A549 treated with Mapracorat at 1 μM for 4 hours (cell line): Measurements from ENCODE around the gene EOLA2. TPM values are rescaled to one million over a fixed set of nuclear protein-coding genes. Genes with fewer than 3 reads are reported as not detected.

Source experiments
- total RNA-seq: library from RNA; stranded (reverse); fragments of 200-300 nt; extraction: Qiagen RNA extraction; gene quantifications from 5 replicates; pipeline ENCODE4 v1.2.3, GENCODE V29; 2022

The EOLA2 gene
- 52.9 to 66.5 TPM (median 57.8 TPM) in 5 replicates for total RNA-seq

DNA sequence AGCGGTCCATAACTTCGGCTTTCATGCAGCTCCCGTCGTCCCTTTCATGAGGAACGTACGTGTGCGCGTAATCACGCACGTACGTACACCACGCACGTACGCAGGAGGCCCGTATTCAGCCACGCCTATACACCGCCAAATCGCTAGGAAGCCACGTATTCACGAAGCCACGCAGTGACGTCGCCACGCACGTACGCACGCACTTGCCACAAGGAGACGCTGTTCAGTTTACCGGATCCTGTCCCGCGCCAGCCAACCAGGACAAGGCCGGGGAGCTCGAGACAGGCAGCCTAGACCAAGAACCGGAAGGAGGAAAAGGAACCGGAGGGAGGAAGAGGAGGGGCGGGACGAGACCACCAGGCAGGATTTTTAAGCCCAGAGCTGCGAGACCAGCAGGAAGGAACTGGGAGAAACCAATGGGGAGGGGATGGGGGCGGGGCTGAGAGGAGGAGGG, at the start of gene EOLA2:
Gene EOLA2 (minus strand): TSS at position 65 of the 454 bp plus-strand sequence. CDS start 4,617 bp downstream, outside the sequence.

DNA sequence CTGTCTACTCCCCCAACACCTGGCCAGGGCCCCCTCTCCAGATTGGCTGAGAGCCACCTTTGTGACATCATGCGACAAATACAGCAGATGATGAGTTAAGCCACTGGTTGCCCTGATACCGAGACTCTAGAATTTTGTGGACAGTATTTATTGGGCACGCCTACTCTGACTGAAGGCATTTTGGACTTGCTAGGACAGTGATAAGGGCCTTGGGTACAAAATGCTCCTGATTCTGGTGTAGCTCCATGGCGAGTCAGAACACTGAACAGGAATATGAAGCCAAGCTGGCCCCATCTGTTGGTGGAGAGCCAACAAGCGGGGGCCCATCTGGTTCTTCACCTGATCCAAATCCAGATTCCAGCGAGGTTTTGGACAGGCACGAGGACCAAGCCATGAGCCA, 8.9 kb downstream of the EOLA2 start, which contains the start of gene HSFX4:
Gene HSFX4 (plus strand): TSS at position 174 of the 400 bp plus-strand sequence. CDS start 72 bp downstream, at position 246.

Other genes with a start within 250 kb of the EOLA2 start
- gene MAGEA11, start 226.4 kb downstream of the EOLA2 start, total RNA-seq = 0.07 TPM in 1 of 5 replicates, not detected in the others
- 0.09 to 0.53 TPM (median 0.24 TPM) in 5 replicates for gene HSFX1, start 164.4 kb downstream of the EOLA2 start, total RNA-seq
- not detected in 5 replicates for gene MAGEA9, start 156.6 kb downstream of the EOLA2 start, total RNA-seq
- not detected in 5 replicates for gene MAGEA8, start 57.3 kb downstream of the EOLA2 start, total RNA-seq
- gene HSFX4, start 8.9 kb downstream of the EOLA2 start, total RNA-seq = not detected in 5 replicates